ENCODE results near the gene KIF5C.
"Not testable (repeated sequence)": the region's sequence is repeated elsewhere in the genome, so short reads cannot be mapped to it uniquely, and the experiment has no call there.

The KIF5C gene

GRCh38 chr2:148965623-148966437 lies 90.8 kb downstream of the KIF5C start:
- no peak for DNase-seq (ENCODE audit: low spot score)

DNA sequence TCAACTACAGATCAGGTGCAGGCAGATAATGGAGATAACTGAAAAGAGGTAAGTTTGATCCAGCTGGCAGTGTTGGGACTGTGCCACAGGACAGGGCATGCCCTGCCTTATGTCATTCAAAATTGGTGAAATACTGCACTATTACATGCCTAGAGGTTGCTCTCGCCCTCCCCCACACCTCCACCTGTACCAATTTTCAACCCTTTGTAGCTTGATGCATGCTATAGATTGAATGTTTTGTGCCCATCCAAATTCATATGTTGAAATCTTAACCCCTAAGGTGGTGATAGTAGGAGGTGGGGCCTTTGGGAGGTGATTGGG lies 91.4 kb downstream of the KIF5C start:
- no peak for DNase-seq (ENCODE audit: low spot score)

DNA sequence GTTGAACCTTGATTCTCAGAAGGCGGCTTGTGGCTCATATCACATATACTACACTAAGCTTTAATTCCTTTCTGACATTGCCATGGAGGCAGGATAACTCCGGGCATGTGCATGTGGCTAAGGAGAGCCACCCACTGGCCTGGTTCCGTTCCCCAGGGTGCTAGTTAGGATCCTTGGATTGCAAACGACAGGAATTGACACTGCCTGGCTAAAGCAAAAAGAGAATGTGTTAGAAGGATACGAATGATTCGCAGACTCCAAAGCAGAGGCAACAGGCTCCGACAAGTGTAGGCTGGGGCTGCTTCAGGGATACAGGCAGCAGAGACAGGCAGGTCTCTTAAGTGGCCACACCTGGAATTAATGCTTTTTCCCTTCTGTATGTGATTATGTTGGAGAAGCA lies 92.0 kb downstream of the KIF5C start:
- DNase-seq (ENCODE audit: low spot score): no peak

GRCh38 chr2:148967578-148967977 lies 92.6 kb downstream of the KIF5C start:
- no peak for DNase-seq (ENCODE audit: low spot score)

- no peak for DNase-seq (ENCODE audit: low spot score)
Measured at GRCh38 chr2:148968301-148968700, 93.3 kb downstream of the KIF5C start.

- no peak for DNase-seq (ENCODE audit: low spot score)
Measured at GRCh38 chr2:148968776-148969319, 93.8 kb downstream of the KIF5C start.

DNA sequence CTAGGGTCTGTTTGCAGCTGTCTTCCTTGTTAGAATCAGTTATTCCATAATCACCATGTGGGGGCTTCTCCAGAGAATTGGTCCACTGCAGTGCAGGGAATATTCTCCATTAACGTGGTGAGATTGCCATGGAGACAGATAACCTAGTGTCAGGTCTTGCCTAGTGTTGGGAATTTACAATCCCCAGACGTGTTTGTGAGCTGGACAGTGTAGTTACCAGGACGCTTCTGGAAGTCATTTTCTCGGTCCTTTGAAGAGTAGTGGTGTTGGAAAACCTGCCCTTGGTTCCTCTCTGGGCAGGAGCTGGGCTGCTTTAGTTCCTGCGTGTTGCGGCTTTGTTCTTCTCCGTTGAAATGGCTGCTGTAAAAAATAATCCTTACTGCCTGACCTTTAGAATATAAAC lies 94.6 kb downstream of the KIF5C start:
- no peak for DNase-seq (ENCODE audit: low spot score)

DNA sequence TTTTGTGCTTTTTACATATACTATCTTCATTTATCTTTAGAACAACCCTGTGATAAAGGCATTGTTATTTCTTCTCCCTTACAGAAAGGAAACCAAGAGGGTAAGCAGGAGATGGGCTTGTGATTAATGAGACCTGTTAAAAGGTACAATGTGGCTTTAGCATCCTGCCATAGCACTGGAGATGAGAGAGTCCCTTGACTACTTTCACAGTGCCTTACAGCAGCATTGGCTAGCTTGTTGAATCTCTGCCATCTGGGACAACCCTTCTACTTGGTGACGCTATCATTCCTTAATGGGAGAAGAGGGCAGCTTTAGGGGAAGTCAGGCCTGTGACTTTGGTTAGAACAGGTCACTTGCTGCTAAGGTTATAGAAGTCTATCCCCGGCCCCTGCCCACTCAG lies 95.4 kb downstream of the KIF5C start:
- no peak for DNase-seq (ENCODE audit: low spot score)

DNA sequence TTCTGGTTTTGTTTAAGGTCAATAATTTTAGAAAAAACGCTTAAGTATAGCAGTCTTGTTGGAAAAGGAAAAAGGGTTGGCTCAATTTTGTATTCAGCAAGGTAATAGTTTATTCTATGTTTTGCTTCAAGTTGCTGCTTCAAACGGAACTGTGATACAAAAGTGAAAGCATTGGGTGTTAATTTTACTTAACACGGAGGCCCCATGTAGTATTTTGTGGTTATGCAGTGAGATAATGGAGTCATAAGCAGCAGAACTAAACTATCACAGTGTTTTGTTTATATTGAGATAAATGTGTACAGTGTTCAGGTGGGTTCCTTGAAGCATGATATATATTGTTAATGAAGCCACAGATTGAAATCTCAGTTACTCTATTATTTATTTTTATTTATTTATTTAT lies 96.5 kb downstream of the KIF5C start:
- no peak for DNase-seq (ENCODE audit: low spot score)

DNA sequence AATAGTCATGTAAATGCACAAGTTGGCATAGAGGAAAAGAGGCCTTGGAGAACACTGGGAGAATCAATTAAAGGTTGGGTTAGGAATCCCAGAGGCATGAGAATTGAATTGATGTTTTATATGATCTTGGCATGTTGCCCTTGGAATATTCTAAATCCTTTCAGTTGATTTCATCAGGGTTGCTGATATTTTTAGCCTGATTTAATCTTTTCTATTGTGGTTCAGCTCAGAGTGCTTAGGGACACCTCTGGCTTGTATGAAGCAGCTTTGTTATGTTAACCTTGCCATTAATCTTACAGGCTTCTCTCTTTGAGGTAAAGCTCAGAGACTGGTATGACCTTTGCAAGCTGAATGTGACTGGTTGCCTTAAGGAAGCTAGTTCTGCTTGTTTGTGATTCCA lies 99.1 kb downstream of the KIF5C start:
- no peak for DNase-seq (ENCODE audit: low spot score)

DNA sequence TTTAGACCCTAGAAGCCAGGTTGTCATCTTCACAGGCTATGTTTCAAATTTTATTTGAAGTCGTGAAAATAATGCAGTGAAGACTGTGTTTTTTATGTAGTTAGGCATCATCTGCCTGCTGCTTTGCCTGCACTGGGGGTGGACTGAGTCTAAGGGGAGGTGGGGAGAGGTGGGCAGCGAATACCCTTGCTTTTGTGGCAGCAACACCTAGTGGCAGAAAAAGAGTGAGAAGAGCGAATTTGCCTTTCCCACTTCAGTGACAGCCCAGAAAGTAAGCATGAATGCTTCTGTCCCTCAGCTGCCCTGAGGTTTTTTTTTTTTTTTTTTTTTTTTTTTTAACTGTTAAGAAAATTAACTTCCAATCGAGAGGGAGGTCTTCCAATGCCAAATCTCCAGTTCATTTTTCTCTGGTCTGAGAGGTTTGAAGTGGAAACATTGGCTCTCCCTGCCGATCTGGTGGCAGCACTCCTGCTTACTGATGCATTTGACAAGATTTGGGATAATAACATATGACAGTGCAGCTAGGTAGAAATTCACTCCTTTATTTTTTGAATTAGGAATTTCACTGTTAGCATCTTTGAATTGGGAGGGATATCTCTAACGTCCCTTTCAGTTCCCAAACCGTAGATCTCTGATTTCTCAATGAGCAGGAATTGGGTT lies 103.1 kb downstream of the KIF5C start:
- no peak for DNase-seq (ENCODE audit: low spot score)

- DNase-seq (ENCODE audit: low spot score): no peak
Measured at GRCh38 chr2:148978706-148979105, 103.7 kb downstream of the KIF5C start.

DNA sequence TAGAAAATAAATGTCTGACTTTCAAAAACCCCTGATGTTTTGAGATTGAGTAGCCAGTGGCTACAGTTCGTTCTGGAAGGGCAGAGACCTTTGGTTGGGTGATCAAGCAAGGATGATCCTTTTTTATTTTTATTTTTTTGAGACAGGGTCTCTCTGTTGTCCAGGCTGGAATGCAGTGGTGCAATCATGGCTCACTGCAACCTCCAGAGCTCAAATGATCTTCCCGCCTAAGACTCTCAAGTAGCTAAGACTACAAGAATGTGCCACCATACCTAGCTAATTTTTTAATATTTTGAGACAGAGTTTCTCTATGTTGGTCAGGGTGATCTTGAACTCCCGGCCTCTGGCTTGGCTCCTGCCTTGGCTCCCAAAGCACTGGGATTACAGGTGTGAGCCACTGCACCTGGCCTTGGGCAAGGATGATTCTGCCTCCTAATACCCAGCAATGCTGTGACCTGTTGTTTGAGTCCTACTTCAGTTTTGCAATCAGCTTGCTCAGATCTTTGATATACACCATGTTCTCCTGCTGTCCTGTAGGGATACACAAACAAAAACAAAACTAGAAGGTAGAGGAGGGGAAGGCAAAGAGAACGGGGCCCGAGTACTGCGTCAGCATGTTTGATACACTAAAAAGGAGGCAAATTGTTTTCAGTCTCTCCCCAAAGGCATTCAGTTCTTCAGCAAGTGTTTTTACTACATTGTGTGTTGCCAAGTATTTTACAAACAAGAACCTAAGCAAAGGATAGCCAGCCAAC lies 104.3 kb downstream of the KIF5C start:
- DNase-seq (ENCODE audit: low spot score): no peak

DNA sequence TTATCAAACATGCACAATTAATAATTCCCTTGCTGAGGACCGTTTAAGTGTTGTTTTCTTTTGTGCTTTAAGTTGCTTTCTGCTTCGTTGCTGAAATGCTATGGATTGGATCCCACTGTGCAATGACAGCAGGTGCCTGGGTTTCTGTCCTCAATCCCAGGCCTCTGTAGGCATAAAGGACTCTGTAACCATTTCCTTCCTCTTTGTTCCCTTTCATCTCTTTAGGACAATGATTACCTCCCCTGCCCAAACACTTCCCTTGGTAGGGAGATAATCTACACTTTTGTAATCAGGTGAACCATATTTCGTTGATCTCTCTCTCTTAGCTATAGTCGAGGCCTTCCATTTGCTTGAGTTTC lies 104.9 kb downstream of the KIF5C start:
- DNase-seq (ENCODE audit: low spot score): no peak

- not testable (repeated sequence) for DNase-seq (ENCODE audit: low spot score)
Measured at GRCh38 chr2:148980496-148980895, 105.5 kb downstream of the KIF5C start.

DNA sequence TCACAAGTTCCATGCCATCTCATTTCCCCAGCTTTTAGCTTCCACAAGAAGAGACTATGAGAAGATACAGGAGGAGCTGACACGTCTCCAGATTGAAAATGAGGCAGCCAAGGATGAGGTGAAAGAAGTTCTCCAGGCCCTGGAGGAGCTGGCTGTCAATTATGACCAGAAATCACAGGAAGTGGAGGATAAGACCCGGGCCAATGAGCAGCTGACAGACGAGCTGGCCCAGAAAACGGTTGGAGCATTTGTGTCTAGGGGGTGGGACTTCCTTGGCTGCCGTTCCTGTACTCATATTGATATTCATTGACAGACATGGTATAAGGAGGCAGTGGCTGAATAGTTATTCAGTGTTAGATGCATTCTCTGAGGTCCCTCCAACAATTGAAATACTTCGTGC lies 106.3 kb downstream of the KIF5C start:
- DNase-seq (ENCODE audit: low spot score): no peak

- no peak for DNase-seq (ENCODE audit: low spot score)
Measured at GRCh38 chr2:148981781-148982180, 106.8 kb downstream of the KIF5C start.

- no peak for DNase-seq (ENCODE audit: low spot score)
Measured at GRCh38 chr2:148982282-148982681, 107.3 kb downstream of the KIF5C start.

GRCh38 chr2:148983896-148984295 lies 108.9 kb downstream of the KIF5C start:
- DNase-seq (ENCODE audit: low spot score): no peak

- no peak for DNase-seq (ENCODE audit: low spot score)
Measured at GRCh38 chr2:148984449-148984848, 109.4 kb downstream of the KIF5C start.

DNA sequence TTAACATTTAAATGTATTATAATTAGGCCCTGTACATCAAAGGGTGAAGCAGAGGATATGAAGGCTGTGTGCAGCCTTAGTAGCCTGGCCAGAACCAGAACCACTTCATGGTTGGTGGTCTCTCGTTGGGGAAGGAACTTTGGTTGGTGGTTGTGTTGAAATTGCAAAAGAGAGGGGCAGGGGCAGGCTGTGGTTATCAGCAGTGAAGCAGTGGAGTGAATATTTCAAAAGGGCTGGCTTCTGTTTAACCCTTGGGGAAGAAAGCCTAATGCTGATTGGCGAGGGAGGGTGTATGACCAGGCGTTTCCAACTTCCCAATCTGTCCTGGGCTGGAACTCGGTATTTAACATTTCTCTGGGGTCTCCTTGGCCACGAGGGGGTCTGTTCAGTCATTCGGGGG lies 112.3 kb downstream of the KIF5C start:
- no peak for DNase-seq (ENCODE audit: low spot score)

GRCh38 chr2:148988337-148988736 lies 113.3 kb downstream of the KIF5C start:
- DNase-seq (ENCODE audit: low spot score): no peak

- no peak for DNase-seq (ENCODE audit: low spot score)
Measured at GRCh38 chr2:148989882-148990493, 115.0 kb downstream of the KIF5C start.
